GM21786 (cell line): ENCODE data around the gene YLPM1.

ENCODE experiments used
- ATAC-seq: cut with Tn5 transposase; IDR thresholded peaks from one replicate; pipeline ENCODE4 v1.9.1; 2021; ENCODE audit not compliant: unreplicated experiment

The YLPM1 gene

DNA sequence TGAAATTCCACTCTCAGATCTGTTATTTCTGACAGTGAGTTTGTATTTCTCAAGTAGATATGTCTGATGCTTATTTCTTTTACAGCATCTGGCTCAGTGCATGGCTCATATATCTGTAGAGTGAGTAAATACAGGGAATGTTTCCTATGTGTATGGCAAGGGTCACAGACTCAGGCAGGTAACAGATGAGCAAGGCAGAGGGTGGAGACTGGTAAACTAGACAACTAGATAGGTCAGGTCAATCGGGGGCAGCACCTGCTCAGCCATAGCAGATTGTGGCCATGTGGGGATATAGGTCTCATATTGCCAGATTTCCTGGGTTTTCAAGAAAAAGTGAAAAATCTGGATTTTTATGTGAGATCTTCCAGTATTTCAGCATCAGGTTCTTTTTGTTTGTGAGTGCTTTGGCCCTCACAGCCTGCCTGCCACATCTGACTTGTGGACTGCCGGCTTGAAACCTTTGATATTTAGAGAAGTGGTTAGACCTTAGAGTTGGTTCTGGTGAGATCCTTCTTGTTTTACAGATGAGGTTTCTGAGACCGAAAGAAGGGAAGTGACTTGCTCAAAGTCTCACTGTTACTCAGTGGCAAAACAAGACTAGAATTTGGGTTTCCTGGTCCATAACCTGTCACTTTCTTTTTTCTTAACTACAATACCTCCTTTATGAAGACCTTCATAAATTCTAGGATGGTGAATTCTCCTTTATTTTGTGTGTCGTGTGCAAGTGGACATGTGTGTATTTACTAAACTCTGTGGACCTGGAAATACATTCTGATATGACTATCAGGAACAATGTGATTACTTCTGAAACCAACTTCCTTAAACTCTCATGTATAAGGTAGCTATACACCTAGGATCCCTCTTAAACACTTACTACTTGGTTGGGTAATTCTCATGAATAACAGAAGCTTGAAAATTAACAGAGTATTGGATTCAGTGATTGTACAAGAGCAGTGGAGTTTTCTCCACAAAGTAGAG is 78.4 kb downstream of the YLPM1 start:
- ATAC-seq, result peak; percentile 78

DNA sequence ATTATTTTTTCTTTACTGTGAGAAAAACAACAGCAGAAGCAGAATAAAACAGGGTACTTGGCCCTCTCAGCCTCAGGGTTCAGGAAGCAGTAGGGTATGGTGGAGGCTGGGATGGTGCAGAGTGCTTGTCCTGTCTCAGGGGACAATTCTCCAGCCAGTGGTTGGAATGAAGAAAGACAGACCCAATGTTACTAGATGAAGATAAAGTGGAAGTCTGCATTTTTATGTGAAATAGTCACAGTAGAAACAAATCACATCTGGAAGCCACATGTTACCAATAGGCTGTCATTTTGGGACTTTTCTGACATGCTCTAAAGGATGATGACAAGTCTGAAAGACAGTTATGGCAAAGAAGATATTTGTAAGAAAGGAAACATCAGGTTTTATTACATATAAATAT is 80.5 kb downstream of the YLPM1 start:
- no peak for ATAC-seq

DNA sequence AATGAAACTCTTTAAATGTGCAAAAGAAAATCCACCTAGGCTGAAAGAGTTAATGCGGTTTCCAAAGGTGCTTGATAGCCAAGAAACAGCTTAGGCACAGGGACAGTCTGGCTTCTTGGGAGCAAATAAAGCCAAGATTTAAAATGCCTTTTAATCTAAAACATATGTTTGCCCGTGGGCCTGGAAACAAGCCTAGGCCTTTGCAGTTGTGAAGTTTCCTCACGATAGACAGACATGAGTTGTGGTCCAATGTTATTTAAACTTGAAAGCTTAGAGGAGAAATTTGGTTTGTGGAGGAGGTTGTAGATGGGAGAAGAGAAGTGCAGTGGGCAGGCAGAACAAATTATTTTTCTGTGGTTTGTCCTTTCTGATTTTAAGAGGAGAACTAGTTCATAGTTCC is 83.1 kb downstream of the YLPM1 start:
- ATAC-seq, result no peak

DNA sequence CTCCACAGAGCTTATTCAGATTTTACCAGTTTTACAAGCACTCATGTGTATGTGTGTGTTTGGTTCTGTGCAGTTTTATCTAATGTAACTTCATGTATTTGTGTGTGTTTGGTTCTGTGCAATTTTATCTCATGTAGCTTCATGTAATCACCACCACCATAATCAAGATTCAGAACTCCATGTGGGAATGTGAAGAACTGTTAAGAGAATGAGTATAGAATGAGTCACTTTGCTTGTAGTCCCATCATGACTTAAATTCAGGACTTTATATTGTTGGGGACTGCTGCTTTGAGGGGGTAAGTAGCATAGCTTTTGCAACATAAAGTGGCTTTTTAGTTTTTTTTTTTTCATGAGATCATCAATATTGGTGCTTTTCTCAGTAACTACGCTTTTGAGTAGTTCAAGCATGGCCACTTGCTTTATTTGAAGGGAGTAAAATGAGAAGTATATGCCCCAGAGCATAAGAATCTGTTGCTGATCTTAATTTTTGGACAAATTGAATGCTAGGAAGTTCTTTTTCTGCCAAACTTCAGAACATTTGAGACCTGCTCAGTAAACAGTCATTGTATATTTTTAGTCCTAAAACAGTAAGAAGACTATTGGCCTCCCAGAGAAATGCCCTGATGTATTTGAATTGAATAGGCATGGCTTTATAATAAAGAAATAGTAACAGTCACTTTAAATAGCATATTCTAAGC is 84.0 kb downstream of the YLPM1 start:
- no peak for ATAC-seq

DNA sequence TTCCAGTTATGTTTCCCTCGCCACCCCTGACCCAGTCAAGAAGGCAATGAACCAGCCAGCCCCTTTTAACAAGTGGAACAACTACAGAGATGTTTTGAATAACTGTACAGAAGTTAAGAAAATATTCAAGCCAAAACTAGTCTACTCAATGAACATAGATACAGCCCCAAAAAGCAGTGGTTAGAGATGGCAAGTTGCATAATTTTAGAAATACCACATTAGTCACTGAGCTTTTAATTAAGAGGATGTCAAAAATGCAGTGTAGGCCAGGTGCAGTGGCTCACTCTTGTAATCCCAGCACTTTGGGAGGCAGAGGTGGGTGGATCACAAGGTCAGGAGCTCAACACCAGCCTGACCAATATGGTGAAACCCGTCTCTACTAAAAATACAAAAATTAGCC is 85.7 kb downstream of the YLPM1 start:
- no peak for ATAC-seq

DNA sequence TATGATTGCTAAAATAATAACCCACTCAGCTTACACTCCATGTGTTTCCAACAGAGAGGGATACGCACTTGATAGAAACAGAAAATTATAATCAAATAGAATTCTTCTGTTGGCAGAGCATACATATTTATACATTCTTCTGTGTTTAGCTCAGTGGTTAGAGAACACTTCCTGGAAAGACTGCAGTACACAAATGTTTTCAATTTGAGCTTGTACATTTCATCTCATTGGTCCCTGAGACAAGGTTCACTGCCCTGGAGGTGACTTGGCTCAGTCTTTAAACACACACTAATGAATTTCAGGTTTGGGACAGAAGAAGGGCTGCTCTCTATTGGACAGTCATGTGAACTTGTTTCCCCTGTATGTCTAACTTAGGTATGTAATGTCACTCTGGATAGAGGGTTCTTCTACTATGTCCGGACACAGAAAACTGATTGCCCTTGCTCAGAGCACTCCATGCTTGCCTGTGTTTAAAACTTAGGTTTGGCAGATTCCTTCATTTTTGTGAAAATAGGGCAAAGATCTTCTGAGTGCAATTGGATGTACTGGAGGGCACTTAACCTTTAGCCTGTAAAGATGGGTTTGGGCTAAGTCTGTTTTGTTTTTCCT is 89.9 kb downstream of the YLPM1 start:
- no peak for ATAC-seq

DNA sequence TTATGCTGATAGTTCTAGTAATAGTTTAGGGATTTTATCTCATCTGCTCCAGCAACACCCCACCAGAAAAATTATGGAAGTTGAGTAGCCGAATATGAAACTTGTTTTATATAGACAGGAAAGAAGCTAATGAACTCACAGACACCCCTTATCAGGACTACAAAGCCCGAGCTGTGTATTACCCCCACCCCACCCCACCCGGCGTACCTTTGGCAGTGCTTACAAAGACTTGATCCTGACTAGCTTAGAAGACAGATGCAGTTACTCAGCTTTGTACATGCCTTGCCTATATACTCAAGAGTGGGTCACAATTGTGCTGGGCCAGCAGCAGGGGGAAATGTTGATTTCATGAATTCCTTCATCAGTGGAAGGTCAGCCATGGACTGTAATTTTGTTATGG is 90.5 kb downstream of the YLPM1 start:
- ATAC-seq, result no peak

DNA sequence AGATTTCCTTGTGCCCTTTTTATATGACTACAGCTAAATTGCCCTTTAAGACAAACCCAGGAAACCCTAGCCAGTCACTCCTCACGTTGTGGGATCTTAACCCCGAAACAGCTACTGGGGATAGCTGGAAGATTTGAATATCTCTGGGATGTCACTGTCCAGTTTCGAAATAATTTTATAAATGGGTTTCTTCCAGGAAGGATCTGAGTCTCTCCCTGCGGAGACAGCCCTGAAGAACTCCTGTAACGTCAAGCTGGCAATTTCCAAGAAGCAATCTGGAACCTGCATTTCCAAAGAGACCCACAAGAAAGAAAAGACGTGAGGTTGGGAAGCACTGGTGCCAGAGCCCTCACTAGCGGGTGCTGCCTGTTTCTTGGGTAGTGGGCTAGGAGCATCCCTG is 91.9 kb downstream of the YLPM1 start:
- no peak for ATAC-seq

DNA sequence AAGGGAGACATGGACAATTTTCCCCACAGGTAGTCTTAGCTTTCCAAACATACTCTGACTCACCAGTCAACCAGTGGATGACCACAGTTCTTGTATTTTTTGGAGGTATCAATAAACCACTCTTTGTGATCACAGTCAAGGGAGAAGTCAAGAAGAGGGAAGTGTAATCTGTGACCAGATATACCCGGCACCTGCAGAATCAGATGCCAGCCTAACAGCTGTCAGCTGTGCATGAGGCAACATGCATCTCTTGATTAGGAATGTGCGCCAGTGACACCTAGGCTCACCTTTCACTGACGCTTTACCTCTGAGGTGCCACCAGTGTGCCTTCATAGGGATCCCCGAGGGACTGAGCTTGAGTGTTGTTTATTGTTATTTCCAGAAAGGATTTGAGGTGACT is 92.8 kb downstream of the YLPM1 start:
- ATAC-seq, result no peak

DNA sequence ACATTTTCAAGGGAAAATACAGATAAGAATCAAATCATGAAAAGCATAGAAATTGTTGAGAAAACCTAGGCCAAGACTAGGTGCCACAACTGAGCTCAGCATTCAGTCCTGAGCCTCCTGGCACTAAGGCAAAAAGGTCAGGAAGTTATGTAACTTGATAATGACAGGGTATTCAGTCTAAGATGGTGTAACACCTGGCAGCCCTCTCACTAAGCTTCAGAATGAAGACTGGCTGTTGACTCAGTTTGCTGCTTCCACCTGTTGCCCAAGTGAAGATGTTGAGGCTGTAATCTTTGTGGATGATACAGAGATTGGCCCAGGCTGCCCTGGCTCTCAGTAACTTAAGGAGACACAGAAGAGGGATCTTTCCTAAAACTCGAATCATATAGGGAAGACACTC is 93.2 kb downstream of the YLPM1 start:
- no peak for ATAC-seq

DNA sequence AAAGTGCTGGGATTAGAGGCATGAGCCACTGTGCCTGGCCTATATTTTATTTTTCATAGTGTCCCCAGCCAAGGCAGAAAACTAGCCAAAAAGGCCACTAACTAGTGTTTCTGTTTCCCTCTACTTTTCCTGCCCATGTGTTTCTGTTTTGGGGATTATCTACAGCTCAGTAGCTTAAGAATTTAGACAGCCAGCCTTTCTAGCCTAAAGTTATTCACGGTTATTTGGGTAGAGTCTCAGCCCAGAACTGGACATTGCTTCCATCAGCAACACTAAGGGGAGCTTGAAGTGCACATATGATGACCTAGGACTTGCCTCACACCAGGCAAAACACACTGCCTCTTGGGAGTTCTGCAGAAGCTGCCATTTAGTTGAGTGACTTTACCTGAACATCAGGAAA is 94.9 kb downstream of the YLPM1 start:
- no peak for ATAC-seq

DNA sequence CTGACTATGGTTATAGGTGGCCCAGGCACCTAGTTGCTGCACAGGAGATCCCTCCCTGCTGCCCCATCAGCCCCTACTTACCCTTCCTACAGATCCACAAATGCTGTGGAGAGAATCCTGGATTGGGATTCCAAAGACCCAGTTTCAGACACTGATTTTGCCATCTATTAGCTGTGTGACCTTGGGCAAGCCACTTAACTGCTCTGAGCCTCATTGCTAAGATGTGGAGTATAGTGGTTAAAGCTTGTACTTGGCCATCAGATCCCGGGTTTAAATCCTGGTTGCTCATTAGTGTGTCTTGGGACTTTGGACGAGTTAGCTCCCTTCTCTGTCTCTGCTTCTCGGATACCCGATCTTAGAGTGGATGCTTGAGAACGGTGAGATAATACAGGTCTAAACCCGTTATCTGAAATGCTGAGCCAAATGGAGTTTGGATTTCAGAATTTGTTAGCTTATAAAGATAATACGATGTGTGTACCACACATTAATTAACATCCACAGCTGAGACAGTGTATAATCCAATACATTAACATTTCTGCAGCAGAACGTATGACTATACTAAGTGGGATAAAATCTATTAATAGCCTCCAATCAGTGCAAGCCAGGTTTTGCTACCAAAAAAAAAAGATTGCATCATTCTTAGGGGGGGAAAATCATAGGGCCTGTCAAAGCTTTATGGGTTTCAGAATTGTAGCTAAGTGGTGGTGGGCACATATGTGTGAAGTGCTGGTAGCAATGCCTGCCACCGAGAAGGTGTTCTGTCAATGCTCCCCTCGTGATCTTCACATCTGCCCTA is 96.8 kb downstream of the YLPM1 start:
- no peak for ATAC-seq

DNA sequence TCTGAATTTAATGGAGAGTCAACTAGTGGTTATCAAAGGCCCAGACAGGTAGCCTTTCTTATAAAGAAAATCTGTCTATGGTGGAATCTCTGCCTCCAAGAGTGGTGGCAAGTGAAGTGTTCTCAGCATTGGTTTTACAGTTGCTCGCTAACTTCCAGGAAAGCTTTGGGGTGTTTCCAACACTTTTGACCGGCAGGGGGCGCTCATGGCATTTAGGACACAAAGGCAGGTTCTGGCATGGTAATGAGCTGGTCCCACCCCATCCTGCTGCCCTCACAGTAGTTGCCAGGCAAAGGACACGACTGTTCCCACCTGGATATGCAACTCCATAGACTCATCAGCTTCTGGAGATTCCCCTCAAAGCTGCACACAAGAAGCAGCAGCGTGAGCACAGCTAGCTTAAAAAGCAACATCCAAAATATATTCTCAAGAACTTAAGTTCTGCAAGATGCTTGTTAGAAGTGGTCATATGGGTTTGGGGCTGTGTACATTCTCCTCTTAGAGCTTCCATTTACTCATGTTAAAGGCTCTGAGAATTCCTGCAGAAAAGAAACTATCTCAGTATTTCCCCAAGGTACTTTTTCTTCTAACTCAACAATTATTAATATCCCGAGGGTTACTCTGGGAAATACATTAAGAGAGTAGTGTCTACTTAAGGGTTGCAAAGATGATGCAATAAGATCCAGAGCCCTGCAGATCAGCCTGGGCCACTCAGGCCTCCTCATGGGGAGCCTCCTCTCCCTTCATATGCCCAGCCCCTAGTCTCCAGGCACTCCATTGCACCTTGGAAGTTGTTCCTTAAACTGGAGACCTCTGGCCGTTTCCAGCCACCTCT is 98.0 kb downstream of the YLPM1 start:
- no peak for ATAC-seq

DNA sequence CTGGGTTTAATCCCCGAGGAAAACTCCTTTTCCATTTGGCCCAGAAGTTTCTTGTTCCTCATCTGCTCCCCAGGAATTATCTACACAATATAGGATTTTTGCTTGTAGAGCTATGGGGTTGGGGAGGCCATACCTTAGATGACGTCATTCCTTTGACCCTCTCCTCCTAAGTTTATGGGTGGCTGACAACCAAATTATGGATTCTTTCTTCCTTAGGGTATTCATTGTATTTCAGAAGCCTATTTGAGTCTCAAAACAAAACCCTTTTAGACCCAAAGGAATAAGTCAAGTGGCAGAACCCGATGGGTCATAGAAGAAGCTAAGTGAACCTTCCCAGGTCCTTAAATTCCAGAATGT is 98.6 kb downstream of the YLPM1 start:
- no peak for ATAC-seq

DNA sequence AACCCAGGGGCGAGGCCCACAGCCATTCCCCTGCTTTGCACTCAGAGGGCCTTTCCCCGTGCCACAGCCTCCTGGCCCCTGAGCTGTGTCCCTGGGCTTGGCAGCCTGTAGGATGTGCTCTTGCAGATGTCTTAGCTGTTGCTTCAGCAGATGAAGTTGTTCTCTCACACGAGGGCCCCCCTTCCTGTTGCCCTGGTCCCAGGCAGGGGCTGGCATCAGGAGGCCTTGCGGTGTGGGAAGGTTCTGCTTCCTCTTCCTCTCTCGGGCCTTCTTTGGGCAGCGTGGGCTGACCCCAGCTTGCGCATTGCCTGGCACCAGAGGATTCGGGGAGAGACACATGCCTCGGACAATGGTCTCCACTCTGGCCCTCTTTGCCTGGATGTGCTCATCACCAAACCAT is 100.2 kb downstream of the YLPM1 start:
- no peak for ATAC-seq

DNA sequence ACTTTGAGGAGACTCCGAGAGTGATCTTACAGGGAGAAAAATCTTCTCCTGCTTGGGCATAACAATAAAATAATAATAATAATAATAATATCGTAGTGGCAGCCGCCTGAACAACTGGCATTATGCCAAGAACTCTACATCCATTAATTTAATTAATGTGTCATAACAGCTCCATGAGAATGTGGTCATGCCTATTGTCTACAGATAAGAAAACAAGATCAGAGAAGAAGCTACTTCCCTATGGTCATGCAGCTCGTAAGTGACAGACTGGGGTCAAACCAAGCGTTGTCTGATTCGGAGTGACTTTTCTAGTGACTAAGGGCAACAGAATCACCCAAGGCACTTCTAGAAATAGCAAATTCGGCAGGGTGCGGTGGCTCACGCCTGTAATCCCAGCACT is 101.1 kb downstream of the YLPM1 start:
- ATAC-seq, result no peak

DNA sequence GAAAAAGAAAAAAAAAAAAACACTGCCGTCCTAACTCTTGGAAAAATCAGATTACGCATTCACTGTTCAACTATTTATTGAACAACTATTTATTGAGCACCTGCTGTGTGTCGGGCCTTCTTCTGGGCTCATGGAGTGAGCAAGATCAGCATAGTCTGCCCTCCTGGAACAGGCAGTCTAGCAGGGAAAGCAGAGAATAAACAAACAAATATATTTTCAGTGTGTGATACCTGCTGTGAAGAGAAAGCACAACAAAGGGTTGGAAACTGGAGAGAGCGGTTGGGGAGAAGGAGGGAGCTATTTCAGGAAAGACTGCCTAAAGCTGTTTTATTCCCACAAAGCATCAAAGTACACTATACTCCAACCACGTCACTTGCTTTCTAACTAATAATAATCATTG is 102.0 kb downstream of the YLPM1 start:
- ATAC-seq, result no peak

DNA sequence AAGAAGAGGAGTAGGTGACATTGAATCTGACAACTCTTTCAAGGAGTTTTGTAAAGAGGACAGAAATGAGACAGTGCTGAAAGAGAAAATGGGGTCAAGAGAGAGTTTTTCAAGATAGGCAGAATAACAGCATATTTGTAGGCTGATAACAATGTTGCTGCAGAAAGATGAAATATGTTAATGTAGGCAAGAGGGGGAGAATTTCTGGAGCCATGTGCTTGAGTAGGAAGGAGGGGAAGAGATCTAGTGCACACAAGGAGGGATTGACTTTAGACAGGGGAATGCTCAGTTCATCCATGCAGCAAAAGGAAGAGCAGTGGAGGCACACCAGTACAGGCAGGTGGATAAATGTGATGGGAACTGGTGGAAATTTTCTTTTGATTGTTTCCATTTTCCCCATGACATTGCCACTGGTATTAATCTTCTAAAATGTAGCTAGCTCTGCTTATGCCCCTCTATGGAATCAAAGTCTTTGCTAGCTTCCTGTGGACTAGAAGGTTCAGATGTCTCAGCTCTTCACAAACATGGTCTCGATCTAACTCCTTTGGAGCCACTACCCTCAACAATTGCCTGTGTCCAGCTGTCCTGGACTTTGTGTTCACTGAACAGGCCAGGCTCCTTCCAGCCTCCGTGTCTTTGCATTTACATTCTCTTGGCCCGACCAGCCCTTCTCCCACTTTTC is 103.7 kb downstream of the YLPM1 start:
- ATAC-seq, result no peak

DNA sequence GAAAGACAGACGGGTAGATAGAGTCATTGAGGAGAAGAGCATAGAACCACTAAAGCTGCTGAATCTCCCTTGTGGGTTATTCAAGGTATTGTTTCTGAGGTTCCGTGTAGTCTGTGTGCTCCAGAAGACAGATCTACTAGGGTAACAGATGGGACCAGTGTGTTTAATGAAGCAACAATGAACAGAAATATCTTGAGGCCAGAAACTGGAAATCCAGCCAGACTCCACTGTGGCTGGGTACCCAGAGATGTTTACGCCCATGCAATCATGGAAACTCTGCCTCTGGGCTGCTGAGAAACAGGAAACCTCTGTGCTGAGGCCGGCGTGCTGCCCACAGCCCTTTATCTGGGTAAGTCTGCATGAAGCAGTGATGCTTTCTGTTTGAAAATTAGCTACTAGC is 104.6 kb downstream of the YLPM1 start:
- ATAC-seq, result no peak

DNA sequence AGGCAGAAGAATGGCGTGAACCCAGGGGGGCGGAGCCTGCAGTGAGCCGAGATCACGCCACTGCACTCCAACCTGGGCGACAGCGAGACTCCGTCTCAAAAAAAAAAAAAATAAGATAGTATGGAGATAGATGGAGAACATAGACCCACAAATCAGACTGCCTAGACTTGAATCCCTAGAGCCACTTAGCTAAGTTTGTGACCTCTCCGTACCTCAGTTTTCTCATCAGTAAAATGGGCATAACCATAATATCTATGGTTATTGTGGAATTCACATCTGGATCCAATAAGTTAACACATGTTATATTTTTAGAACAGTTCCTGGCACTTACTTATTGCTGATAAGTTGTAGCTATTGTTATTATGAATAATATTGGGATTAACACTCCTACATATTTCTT is 105.6 kb downstream of the YLPM1 start:
- ATAC-seq, result no peak
